ENCODE data around the gene LIMS1. TPM values are rescaled to one million over a fixed set of nuclear protein-coding genes. Genes with fewer than 3 reads are reported as not detected.
"Not testable (repeated sequence)": the region's sequence is repeated elsewhere in the genome, so short reads cannot be mapped to it uniquely, and the experiment has no call there.

LIMS1 gene
- total RNA-seq, 2 donors from 2014 or later, result 104 to 122 TPM

DNA sequence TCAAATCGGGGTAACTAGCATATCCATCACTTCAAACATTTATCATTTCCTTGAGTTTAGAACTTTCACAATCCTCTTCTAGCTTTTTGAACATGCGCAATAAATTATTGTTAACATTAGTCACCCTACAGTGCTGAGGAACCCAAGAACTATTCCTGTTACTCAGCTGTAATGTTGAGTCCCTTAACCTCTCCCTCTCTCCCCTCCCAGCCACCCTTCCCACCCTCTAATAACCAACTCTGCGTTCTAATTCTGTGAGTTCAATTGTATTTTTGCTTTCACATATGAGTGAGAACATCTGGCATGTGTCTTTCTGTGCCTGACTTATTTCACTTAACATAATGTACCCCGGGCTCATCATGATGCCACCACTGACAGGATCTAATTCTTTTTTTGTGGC is 106.5 kb downstream of the LIMS1 start:
- ATAC-seq (replicated peaks in 1 of 2), result no peak
- Mint-ChIP-seq H3K4me3 (peak overlapping the region in 1 of 2 donors; percentile 27), H3K27me3 (ENCODE audit: low read depth) (no peaks in the 10 kb centered on the region), H3K4me1 (ENCODE audit: low read depth) (peaks cover 50% of the 10 kb centered on the region), H3K9me3 (peaks cover 0 to 2% of the 10 kb centered on the region in 2 donors), H3K27ac (no peak overlapping the region), H3K36me3 (ENCODE audit: insufficient read depth in 2 of 2) (peaks cover 4 to 8% of the 10 kb centered on the region in 2 donors)
- DNase-seq, result no peak

DNA sequence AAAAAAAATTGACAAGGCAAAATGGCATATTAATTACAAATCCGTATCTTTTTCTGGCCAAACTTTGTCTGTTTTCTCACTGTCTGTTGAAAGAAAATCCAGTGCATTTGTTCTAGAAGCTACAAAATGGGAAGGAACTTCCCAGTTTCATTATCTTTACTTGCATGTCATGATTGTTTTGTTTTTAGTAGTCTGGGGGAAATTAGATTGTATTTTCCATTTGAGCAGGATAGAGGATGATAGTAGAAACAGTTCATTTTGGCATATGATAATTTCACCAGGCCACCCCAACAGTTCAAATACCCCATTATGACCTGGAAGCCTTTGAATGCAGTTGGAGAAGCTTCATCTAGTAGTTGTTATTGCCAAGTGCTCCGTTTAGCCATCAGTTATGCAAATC is 107.5 kb downstream of the LIMS1 start:
- no peak for ATAC-seq (replicated peaks in 1 of 2)
- Mint-ChIP-seq H3K27ac (no peak overlapping the region), H3K9me3 (peaks cover 0 to 4% of the 10 kb centered on the region in 2 donors), H3K4me1 (ENCODE audit: low read depth) (peaks cover 39% of the 10 kb centered on the region), H3K27me3 (ENCODE audit: low read depth) (no peaks in the 10 kb centered on the region), H3K4me3 (peak overlapping the region in 1 of 2 donors; percentile 3), H3K36me3 (ENCODE audit: insufficient read depth in 2 of 2) (peaks cover 9 to 12% of the 10 kb centered on the region in 2 donors)
- DNase-seq, result no peak

DNA sequence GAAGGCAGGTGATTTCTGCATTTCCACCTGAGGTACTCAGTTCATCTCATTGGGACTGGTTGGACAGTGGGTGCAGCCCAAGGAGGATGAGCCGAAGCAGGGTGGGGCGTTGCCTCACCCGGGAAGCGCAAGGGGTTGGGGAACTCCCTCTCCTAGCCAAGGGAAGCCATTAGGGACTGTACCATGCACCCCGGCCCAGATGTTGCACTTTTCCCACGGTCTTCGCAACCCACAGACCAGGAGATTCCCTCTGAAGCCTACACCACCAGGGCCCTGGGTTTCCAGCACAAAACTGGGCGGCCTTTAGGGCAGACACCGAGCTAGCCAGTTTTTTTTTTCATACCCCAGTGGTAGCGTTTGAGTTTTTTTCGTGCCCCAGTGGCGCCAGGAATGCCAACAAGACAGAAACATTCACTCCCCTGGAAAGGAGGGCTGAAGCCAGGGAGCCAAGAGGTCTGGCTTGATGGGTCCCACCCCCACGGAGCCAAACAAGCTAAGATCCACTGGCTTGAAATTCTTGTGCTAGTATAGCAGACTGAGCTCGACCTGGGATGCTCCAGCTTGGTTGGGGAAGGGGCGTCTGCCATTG is 109.1 kb downstream of the LIMS1 start:
- Mint-ChIP-seq H3K4me3 (no peak overlapping the region), H3K9me3 (peaks cover 0 to 4% of the 10 kb centered on the region in 2 donors), H3K27ac (no peak overlapping the region), H3K4me1 (ENCODE audit: low read depth) (peaks cover 31% of the 10 kb centered on the region), H3K27me3 (ENCODE audit: low read depth) (no peaks in the 10 kb centered on the region), H3K36me3 (ENCODE audit: insufficient read depth in 2 of 2) (peaks cover 11 to 12% of the 10 kb centered on the region in 2 donors)
- ATAC-seq (replicated peaks in 1 of 2) (no peak), DNase-seq (no peak)

DNA sequence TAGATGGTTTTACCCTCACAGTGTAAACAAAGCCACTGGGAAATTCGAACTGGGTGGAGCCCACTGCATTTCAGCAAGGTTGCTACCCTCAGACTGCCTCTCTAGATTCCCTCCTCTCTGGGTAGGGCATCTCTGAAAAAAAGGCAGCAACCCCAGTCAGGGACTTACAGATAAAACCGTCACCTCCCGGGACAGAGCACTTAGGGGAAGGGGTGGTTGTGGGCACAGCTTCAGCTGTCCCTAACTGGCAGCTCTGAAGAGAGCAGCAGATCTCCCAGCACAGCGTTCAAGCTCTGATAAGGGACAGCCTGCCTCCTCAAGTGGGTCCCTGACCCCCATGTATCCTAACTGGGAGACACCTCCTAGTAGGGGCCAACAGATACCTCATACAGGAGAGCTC is 109.6 kb downstream of the LIMS1 start:
- not testable (repeated sequence) for DNase-seq; H3K9me3 Mint-ChIP-seq; H3K27ac Mint-ChIP-seq; H3K27me3 Mint-ChIP-seq (ENCODE audit: low read depth); ATAC-seq (replicated peaks in 1 of 2); H3K4me3 Mint-ChIP-seq
- H3K4me1 Mint-ChIP-seq (ENCODE audit: low read depth), result peaks cover 37% of the 10 kb centered on the region
- H3K36me3 Mint-ChIP-seq (ENCODE audit: insufficient read depth in 2 of 2), result peaks cover 11 to 12% of the 10 kb centered on the region in 2 donors

DNA sequence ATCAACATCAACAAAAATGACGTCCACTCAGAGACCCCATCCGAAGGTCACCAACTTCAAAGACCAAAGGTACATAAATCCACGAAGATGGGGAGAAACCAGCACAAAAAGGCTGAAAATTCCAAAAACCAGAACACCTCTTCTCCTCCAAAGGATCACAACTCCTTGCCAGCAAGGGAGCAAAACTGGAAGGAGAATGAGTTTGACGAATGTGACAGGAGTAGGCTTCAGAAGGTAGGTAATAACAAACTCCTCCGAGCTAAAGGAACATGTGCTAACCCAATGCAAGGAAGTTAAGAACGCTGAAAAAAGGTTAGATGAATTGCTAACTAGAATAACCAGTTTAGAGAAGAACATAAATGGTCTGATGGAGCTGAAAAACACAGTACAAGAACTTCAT is 110.2 kb downstream of the LIMS1 start:
- not testable (repeated sequence) for H3K4me3 Mint-ChIP-seq; H3K9me3 Mint-ChIP-seq; DNase-seq; H3K27me3 Mint-ChIP-seq (ENCODE audit: low read depth); H3K27ac Mint-ChIP-seq; ATAC-seq (replicated peaks in 1 of 2)
- peaks cover 11 to 12% of the 10 kb centered on the region in 2 donors for H3K36me3 Mint-ChIP-seq (ENCODE audit: insufficient read depth in 2 of 2)
- H3K4me1 Mint-ChIP-seq (ENCODE audit: low read depth), result peaks cover 42% of the 10 kb centered on the region

DNA sequence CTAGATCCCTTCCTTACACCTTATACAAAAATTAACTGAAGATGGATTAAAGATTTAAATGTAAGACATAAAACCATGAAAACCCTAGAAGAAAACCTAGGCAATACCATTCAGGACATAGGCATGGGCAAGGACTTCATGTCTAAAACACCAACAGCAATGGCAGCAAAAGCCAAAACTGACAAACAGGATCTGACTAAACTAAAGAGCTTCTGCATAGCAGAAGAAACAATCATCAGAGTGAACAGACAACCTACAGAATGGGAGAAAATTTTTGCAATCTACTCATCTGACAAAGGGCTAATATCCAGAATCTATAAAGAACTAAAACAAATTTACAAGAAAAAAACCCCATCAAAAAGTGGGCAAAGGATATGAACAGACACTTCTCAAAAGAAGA is 114.5 kb downstream of the LIMS1 start:
- Mint-ChIP-seq H3K27ac (peak overlapping the region; percentile 61), H3K4me1 (ENCODE audit: low read depth) (peaks cover 43% of the 10 kb centered on the region), H3K4me3 (peak overlapping the region in 1 of 2 donors; percentile 9), H3K36me3 (ENCODE audit: insufficient read depth in 2 of 2) (peaks cover 11 to 12% of the 10 kb centered on the region in 2 donors)
- not testable (repeated sequence) for ATAC-seq (replicated peaks in 1 of 2); H3K27me3 Mint-ChIP-seq (ENCODE audit: low read depth); DNase-seq; H3K9me3 Mint-ChIP-seq

DNA sequence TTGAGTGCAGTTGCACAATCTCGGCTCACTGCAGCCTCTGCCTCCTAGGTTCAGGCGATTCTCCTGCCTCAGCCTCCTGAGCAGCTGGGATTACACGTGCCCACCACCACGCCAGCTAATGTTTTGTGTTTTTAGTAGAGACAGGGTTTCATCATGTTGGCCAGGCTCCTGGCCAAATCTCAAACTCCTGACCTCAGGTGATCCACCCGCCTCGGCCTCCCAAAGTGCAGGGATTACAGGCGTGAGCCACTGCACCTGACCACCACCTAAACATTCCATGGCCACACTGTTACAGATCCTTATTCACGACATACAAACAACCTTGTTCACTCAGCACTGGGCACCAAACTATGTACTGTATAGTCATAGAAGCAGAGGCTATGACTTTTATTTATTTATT is 116.2 kb downstream of the LIMS1 start:
- not testable (repeated sequence) for H3K27me3 Mint-ChIP-seq (ENCODE audit: low read depth); DNase-seq; ATAC-seq (replicated peaks in 1 of 2); H3K4me3 Mint-ChIP-seq; H3K9me3 Mint-ChIP-seq; H3K36me3 Mint-ChIP-seq (ENCODE audit: insufficient read depth in 2 of 2)
- peaks cover 46% of the 10 kb centered on the region for H3K4me1 Mint-ChIP-seq (ENCODE audit: low read depth)
- H3K27ac Mint-ChIP-seq, result peak overlapping the region; percentile 60

DNA sequence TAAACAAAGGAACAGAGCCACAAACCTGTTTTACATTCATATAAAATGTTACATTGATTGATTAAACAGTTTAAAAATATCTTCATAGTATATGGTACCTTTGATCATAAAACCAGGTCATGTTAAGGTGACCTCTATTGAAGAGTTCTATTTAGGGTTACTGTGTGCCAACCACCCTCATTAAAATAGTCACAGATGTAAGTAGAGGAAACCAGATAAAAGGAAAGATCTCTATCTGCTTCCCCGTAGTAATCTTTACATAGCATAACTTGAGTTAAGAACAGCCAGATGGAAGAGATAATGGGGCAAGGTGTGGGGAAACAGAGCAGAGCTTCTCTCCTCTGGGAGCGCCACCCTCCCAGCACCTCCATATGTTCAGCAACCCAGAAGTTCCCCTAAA is 117.2 kb downstream of the LIMS1 start:
- Mint-ChIP-seq H3K4me3 (peak overlapping the region; percentile 32 to 53), H3K4me1 (ENCODE audit: low read depth) (peaks cover 46% of the 10 kb centered on the region), H3K27ac (peak overlapping the region; percentile 77)
- H3K27me3 Mint-ChIP-seq (ENCODE audit: low read depth); H3K36me3 Mint-ChIP-seq (ENCODE audit: insufficient read depth in 2 of 2); H3K9me3 Mint-ChIP-seq; DNase-seq; ATAC-seq (replicated peaks in 1 of 2): not testable (repeated sequence)

DNA sequence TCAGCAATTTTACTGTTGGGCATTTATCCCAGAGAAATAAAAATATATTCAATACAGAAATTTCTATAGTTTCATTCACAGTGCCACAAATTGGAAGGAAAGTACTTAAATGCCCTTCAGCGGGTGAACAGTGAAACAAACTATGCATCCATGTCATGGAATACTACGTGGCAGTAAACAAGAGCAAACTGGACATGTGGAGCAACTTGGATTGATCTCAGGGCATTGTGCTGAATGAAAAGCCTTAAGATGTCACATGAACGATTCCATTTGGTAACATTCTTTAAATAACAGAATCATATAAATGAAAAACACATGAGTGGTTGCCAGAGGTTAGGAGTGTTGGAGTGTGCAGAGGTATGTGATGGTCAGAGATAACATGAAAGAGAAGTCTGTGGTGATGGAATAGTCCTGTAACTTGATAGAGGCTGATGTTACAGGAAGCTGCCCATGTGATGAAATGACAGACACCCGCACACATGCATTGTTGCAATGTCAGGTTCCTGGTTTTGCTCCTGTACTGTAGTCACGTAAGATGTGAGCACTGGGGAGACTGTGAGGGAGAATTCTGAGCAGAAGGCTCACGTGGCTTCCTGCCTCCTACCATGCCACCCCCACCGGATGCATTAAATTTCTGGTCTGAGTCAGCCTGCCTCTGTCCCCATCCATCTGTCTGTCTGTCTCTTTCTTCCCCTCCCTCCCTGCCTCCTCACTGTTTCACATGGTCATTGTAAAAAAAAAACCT is 118.1 kb downstream of the LIMS1 start:
- not testable (repeated sequence) for H3K36me3 Mint-ChIP-seq (ENCODE audit: insufficient read depth in 2 of 2); H3K9me3 Mint-ChIP-seq; H3K27me3 Mint-ChIP-seq (ENCODE audit: low read depth)
- Mint-ChIP-seq H3K27ac (peak overlapping the region; percentile 97), H3K4me1 (ENCODE audit: low read depth) (peaks cover 46% of the 10 kb centered on the region), H3K4me3 (peak overlapping the region; percentile 56 to 74)
- DNase-seq, result peak; percentile 55 to 65
- peak; percentile 97 to 98 for ATAC-seq (replicated peaks in 1 of 2)

DNA sequence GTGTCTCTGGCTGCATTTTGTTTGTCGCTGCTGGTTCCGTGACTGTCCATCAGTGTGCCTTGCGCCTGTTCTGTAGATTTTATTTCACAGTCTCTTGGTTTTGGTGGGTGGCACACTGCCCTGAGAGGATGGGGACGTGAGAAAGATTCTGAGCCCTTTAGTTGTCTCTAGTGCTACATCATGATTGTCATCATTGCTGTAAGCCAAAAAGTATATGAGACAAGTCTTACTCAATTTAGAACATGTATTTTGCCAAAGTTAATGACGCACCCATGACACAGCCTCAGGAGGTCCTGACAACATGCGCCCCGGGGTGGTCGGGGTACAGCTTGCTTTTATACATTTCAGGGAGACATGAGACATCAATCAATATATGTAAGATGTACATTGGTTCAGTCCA is 119.2 kb downstream of the LIMS1 start:
- H3K4me3 Mint-ChIP-seq, result peak overlapping the region in 1 of 2 donors; percentile 54

DNA sequence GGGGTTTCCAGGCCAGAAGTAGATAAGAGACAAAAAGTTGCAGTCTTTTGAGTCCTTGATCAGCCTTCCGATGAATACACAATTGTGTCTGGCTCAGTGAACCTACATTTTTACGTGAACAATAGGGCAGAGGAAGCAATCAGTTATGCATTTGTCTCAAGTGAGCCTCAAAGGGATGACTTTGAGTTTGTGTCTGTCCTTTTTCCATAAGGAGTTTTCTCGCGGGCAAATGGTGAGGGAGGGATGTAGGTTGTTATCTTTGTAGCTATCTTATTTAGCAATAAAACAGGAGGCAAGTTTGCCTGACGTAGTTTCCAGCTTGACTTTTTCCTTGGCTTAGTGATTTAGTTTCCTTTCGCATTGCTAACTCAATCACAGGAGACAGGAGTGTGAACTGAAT is 119.6 kb downstream of the LIMS1 start:
- Mint-ChIP-seq H3K4me3 (peak overlapping the region; percentile 31 to 65), H3K4me1 (ENCODE audit: low read depth) (peaks cover 36% of the 10 kb centered on the region), H3K27ac (peak overlapping the region; percentile 82)
- not testable (repeated sequence) for H3K27me3 Mint-ChIP-seq (ENCODE audit: low read depth); H3K9me3 Mint-ChIP-seq; ATAC-seq (replicated peaks in 1 of 2); DNase-seq; H3K36me3 Mint-ChIP-seq (ENCODE audit: insufficient read depth in 2 of 2)

More for the DNA sequence above, 119.2 kb downstream of the LIMS1 start:
- not testable (repeated sequence) for H3K27me3 Mint-ChIP-seq (ENCODE audit: low read depth); H3K9me3 Mint-ChIP-seq; H3K36me3 Mint-ChIP-seq (ENCODE audit: insufficient read depth in 2 of 2); DNase-seq
- H3K4me1 Mint-ChIP-seq (ENCODE audit: low read depth), result peaks cover 40% of the 10 kb centered on the region
- H3K27ac Mint-ChIP-seq, result peak overlapping the region; percentile 82
- ATAC-seq (replicated peaks in 1 of 2), result peak in 1 of 2 donors; percentile 5

DNA sequence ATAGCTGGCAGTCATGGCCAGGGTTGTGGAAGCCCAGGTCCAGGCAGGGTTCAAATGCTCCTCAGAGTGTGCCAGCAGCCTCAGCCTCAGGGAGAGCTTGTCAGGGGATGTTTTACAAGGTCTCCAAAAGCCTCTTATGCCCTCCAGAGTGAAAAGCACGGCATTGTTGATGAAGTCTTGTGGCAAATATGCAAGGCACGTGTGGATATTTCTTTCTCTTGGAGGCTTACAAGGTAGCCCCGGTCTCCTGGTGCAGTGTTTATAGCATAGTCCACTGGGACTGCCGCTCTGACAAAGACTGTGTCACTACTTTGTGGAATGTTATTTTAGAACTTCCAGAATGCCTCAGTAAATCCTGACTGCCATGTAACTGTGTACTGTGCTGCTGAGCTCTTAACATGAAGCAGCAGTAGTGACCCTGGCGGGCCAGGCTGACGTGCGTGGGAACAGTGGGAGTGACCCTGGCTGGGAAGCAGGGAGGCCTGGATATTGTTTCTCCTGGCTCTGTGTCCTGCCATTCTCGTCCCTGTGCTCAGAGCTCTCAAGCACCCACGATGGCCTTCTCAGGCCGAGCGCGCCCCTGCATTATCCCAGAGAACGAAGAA is 120.4 kb downstream of the LIMS1 start:
- not testable (repeated sequence) for H3K27me3 Mint-ChIP-seq (ENCODE audit: low read depth); ATAC-seq (replicated peaks in 1 of 2); H3K27ac Mint-ChIP-seq; DNase-seq; H3K36me3 Mint-ChIP-seq (ENCODE audit: insufficient read depth in 2 of 2); H3K4me3 Mint-ChIP-seq; H3K9me3 Mint-ChIP-seq
- H3K4me1 Mint-ChIP-seq (ENCODE audit: low read depth), result peaks cover 28% of the 10 kb centered on the region

DNA sequence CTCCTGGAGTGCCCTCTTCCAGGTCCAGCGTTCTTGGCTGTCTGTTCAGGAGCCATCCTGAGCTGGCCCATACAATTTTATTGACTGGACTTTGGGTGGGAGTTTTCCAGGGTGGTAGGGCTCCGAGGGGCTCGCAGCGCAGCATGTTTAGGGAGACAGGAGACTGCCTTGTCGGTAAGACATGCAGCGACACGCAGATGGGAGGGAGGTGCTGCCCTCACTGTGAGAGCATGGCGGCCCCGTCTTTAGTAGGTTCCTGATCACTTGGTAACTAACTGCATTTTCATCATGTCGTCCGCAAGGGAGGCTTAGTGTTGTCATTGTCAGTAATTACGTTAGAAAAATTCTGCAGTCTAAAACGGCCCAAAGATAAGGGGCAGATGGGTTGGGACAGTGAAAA is 121.0 kb downstream of the LIMS1 start:
- not testable (repeated sequence) for DNase-seq; H3K9me3 Mint-ChIP-seq; H3K27ac Mint-ChIP-seq; H3K27me3 Mint-ChIP-seq (ENCODE audit: low read depth); H3K4me3 Mint-ChIP-seq; ATAC-seq (replicated peaks in 1 of 2); H3K36me3 Mint-ChIP-seq (ENCODE audit: insufficient read depth in 2 of 2)
- H3K4me1 Mint-ChIP-seq (ENCODE audit: low read depth), result peaks cover 27% of the 10 kb centered on the region
